Measurements from ENCODE around the gene CDH22.

CDH22 gene

GRCh38 chr20:46227272-46227767 lies 81.0 kb downstream of the CDH22 start:
- no peak overlapping the region for H3K4me3 ChIP-seq (replicated peaks; ENCODE audit: low read depth, low read length)
- no peak for DNase-seq (ENCODE audit: low read depth)
- TF ChIP-seq CTCF (IDR thresholded peaks at IDR 0.05; ENCODE audit: low read length, missing control alignments), result no peak

- TF ChIP-seq CTCF (IDR thresholded peaks at IDR 0.05; ENCODE audit: low read length, missing control alignments), result no peak
- H3K4me3 ChIP-seq (replicated peaks; ENCODE audit: low read depth, low read length), result no peak overlapping the region
- no peak for DNase-seq (ENCODE audit: low read depth)
Measured at GRCh38 chr20:46226602-46227001, 81.7 kb downstream of the CDH22 start.

GRCh38 chr20:46222521-46223007 lies 85.7 kb downstream of the CDH22 start:
- no peak overlapping the region for H3K4me3 ChIP-seq (replicated peaks; ENCODE audit: low read depth, low read length)
- TF ChIP-seq CTCF (IDR thresholded peaks at IDR 0.05; ENCODE audit: low read length, missing control alignments), result no peak
- no peak for DNase-seq (ENCODE audit: low read depth)

- TF ChIP-seq CTCF (IDR thresholded peaks at IDR 0.05; ENCODE audit: low read length, missing control alignments), result no peak
- no peak for DNase-seq (ENCODE audit: low read depth)
- no peak overlapping the region for H3K4me3 ChIP-seq (replicated peaks; ENCODE audit: low read depth, low read length)
Measured at GRCh38 chr20:46221256-46221833, 87.0 kb downstream of the CDH22 start.

- H3K4me3 ChIP-seq (replicated peaks; ENCODE audit: low read depth, low read length), result no peak overlapping the region
- DNase-seq (ENCODE audit: low read depth), result no peak
- no peak for TF ChIP-seq CTCF (IDR thresholded peaks at IDR 0.05; ENCODE audit: low read length, missing control alignments)
Measured at GRCh38 chr20:46220455-46221207, 87.7 kb downstream of the CDH22 start.

GRCh38 chr20:46219920-46220319 lies 88.4 kb downstream of the CDH22 start:
- no peak for DNase-seq (ENCODE audit: low read depth)
- no peak for TF ChIP-seq CTCF (IDR thresholded peaks at IDR 0.05; ENCODE audit: low read length, missing control alignments)
- H3K4me3 ChIP-seq (replicated peaks; ENCODE audit: low read depth, low read length), result no peak overlapping the region

Measured in fibroblast of pulmonary artery (primary cell).